IPS-NIHi11 (cell line): ENCODE results near the gene ZNF844.
"Not testable (repeated sequence)": the region's sequence is repeated elsewhere in the genome, so short reads cannot be mapped to it uniquely, and the experiment has no call there.

Source experiments
- DNase-seq: peaks from one replicate; pipeline ENCODE4 v3.0.0; 2012; ENCODE audit warnings: mixed read lengths, low spot score

ZNF844 gene

GRCh38 chr19:12064590-12065538 lies at the start of gene ZNF844:
TSS of gene ZNF844 (plus strand) at chr19:12064731. CDS start at chr19:12064874, 143 bp downstream.
- peak; percentile 97 for DNase-seq

- DNase-seq: no peak
These were observed 49.3 kb upstream of the ZNF844 start for GRCh38 chr19:12015015-12015752.

GRCh38 chr19:12015753-12016116 lies 48.8 kb upstream of the ZNF844 start:
- no peak for DNase-seq

- DNase-seq: no peak
These were observed 30.3 kb upstream of the ZNF844 start for GRCh38 chr19:12034198-12034597.

- peak; percentile 10 for DNase-seq
These were observed 29.9 kb upstream of the ZNF844 start for GRCh38 chr19:12034620-12035019.

- peak; percentile 99 for DNase-seq
These were observed 29.0 kb upstream of the ZNF844 start, which contains the start of gene ZNF433 for GRCh38 chr19:12035220-12036172. TSS of gene ZNF433 (minus strand) at chr19:12035679. CDS start at chr19:12035539, 140 bp downstream.

GRCh38 chr19:12042893-12043292 lies 21.6 kb upstream of the ZNF844 start:
- DNase-seq: no peak

- no peak for DNase-seq
These were observed 20.6 kb upstream of the ZNF844 start for GRCh38 chr19:12043752-12044422.

GRCh38 chr19:12047868-12048267 lies 16.7 kb upstream of the ZNF844 start:
- DNase-seq: no peak

GRCh38 chr19:12052091-12052496 lies 12.4 kb upstream of the ZNF844 start:
- DNase-seq: no peak

- DNase-seq: peak; percentile 91
These were observed 11.9 kb upstream of the ZNF844 start, which contains the start of gene ZNF878 for GRCh38 chr19:12052497-12053169. TSS of gene ZNF878 (minus strand) at chr19:12052961. CDS start at chr19:12052801, 160 bp downstream.

GRCh38 chr19:12055784-12056183 lies 8.7 kb upstream of the ZNF844 start:
- DNase-seq: no peak

- DNase-seq: no peak
These were observed 11.1 kb downstream of the ZNF844 start for GRCh38 chr19:12075538-12076139.

GRCh38 chr19:12076331-12076730 lies 11.8 kb downstream of the ZNF844 start:
- not testable (repeated sequence) for DNase-seq

GRCh38 chr19:12077375-12077774 lies 12.8 kb downstream of the ZNF844 start:
- DNase-seq: no peak

- not testable (repeated sequence) for DNase-seq
These were observed 18.8 kb downstream of the ZNF844 start for GRCh38 chr19:12083336-12083735.

- no peak for DNase-seq
These were observed 20.7 kb downstream of the ZNF844 start for GRCh38 chr19:12085074-12085818.

GRCh38 chr19:12090807-12091206 lies 26.3 kb downstream of the ZNF844 start:
- DNase-seq: peak; percentile 67
